GDM1 (cell line): ENCODE measurements around the gene FBXO7.
"Not testable (repeated sequence)": the region's sequence is repeated elsewhere in the genome, so short reads cannot be mapped to it uniquely, and the experiment has no call there.

ENCODE experiments used
- DNase-seq: peaks from one replicate; lab custom pipeline; 2025; lab: John Stamatoyannopoulos, UW

The FBXO7 gene

DNA sequence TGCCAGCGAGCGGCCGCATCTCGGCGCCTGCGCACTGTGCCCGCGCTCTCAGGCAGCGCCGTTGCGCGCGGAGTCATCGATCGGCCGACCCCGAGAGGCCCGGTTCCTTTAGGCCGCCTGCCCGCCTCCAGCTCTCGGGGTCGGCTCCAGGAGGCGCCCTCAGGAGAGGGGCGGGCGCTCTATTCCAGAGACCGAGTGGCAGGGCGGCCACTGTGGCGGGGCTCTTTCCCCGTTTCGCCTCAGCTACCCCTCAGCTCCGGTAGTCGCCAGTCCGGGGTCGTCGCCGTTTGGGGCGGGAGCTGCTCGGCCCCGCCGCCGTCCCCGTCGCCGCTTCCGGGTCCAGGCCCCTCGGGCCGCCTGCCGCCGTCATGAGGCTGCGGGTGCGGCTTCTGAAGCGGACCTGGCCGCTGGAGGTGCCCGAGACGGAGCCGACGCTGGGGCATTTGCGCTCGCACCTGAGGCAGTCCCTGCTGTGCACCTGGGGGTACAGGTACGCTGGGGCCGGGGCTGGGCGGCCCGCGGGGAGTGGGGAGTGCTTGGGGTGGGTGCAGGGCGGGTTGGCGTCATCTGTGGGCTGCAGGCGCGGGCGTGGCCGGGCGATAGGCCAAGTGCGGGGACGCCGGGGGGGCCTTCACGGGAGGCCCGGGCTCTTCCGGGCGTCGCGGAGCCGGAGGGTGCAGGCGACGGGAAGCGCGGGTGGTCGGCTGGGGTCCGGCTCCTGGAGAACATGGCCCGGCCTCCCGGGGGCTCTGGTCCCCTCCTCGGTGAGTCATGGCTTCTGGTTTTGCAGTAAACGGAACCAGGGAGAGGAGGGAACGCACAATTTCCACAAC lies at the start of gene FBXO7:
Gene FBXO7 (plus strand): TSS at position 177 of the 833 bp plus-strand sequence. CDS start 192 bp downstream, at position 369.
- peak; percentile 82 for DNase-seq

- DNase-seq: no peak
These were observed 47.7 kb upstream of the FBXO7 start for GRCh38 chr22:32426881-32427280.

- no peak for DNase-seq
These were observed 44.3 kb upstream of the FBXO7 start for GRCh38 chr22:32430352-32430751.

- DNase-seq: no peak
These were observed 30.5 kb upstream of the FBXO7 start for GRCh38 chr22:32444068-32444467.

GRCh38 chr22:32446321-32446720 lies 28.3 kb upstream of the FBXO7 start:
- DNase-seq: no peak

GRCh38 chr22:32448980-32449379 lies 25.6 kb upstream of the FBXO7 start:
- DNase-seq: no peak

DNA sequence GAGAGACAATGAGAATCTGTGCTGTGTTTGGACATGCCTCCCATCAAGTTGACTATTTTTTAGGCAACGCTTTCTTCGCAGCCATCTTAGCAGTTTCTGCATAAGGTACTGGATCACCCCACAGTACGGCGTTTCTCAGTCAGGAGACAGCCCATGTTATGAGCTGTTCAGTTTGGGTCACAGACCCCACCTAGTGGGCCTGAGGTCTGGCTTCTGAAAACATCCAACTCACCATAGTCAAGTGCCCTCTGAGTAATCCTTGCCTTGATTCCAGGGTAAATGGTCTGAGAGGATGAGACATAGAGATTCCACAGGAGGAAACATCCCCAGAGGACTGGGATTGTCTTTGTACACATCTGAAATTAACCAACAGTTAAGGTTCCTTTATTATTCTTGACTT lies 17.6 kb upstream of the FBXO7 start:
- DNase-seq: no peak

DNA sequence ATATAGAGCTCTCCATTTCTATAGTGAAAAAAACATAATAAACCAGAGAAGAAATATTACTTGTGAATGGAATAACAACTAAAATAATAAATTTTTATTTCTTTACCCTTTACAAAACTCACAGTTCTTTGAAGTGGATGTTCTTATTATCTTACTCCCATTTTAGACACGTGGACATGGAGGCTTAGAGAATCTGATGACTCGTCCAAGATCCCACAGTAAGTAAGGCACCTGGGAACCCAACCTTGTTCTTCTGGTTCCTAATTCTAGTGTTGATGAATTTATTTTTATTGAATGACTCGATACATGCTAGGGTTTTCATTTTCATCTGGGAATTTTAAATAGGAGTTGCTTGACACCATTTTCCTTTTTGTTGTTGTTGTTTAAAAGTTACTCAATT lies 12.2 kb upstream of the FBXO7 start:
- DNase-seq: no peak

DNA sequence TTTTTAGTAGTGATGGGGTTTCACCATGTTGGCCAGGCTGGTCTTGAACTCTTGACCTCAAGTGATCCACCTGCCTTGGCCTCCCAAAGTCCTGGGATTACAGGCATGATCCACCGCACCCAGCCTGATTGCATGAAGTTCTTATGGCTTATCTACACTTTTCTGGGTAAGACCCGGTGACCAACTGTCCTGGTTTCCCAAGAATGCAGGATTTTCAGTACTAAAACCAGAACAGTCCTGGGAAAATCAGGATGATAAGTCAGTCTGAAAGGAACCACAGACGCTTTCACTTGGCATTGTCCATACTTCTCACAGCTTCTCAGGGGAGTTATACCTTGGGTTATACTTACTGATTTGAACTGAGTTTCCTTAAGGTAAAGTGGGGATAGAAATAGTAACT lies 8.9 kb upstream of the FBXO7 start:
- no peak for DNase-seq

GRCh38 chr22:32466496-32466895 lies 8.1 kb upstream of the FBXO7 start:
- no peak for DNase-seq

DNA sequence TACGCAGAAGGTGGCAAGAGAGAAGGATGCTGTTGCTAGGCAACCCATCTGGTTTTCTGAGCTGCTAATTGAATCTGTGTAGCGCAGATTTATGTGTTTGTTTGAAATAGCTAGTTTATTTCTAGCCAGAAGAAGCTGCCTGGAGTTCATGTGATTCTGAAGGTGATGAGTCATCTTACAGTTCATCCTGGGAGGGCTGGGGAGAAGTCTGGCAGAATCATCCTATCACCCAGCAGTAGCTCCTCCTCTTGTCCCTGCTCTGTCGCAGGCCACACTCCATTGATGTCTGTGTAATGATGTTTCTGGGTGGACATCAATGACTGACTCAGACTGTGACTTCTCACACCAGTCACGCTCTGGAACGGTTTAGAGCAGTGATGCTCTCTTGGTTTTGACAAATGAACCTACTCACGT lies 4.8 kb upstream of the FBXO7 start:
- no peak for DNase-seq

DNA sequence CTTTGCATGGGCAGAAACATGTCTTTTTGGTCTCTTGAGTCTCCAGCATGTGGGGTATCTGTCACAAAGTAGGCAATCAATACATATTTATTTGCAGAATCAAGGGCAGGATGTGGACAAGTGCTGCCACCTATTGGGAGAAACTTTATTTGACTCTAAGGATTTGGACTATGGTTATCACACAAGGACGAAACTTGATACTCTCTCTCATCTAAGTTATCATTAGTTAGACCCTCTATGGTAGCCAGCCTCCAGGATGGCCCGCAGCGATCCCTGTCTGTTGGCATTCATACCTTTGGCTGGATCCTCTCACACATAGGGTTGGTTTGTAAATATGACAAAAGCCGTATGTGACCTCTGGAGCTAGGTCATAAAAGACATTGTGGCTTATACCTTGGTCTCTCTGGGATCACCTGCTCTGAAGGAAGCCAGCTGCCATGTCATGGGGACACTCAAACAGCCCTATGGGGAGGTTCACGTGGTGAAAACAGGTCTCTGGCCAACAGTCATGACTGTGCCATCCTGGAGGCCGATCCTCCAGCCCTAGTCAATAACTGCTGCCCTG lies 1.1 kb upstream of the FBXO7 start:
- peak; percentile 39 for DNase-seq

DNA sequence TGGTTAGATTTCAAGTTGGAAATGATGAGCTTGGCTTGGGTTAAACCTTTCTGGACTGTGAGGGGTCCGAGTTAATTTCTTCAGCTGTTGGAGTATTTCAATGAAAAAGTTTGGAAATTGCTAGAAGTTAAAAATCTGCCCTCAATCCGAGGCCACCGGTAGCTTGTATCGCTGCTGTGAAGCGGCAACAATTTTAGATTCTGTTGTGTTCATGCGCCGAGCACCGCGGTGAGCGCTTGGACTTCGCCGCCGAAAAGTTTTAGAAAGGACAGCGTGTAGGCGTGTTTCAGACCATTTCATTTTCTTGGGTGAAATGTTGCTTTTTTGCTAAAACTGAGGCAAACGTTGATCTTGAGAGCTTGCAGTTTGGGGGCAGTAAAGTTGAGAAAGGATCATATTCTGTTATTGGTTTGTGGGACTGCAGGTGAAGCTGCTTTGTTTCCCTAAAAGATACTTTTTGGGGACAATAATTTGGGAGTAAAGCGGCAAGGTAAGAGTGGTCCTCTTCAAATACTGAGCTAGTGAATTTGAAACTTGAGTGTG lies 928 bp downstream of the FBXO7 start:
- no peak for DNase-seq

DNA sequence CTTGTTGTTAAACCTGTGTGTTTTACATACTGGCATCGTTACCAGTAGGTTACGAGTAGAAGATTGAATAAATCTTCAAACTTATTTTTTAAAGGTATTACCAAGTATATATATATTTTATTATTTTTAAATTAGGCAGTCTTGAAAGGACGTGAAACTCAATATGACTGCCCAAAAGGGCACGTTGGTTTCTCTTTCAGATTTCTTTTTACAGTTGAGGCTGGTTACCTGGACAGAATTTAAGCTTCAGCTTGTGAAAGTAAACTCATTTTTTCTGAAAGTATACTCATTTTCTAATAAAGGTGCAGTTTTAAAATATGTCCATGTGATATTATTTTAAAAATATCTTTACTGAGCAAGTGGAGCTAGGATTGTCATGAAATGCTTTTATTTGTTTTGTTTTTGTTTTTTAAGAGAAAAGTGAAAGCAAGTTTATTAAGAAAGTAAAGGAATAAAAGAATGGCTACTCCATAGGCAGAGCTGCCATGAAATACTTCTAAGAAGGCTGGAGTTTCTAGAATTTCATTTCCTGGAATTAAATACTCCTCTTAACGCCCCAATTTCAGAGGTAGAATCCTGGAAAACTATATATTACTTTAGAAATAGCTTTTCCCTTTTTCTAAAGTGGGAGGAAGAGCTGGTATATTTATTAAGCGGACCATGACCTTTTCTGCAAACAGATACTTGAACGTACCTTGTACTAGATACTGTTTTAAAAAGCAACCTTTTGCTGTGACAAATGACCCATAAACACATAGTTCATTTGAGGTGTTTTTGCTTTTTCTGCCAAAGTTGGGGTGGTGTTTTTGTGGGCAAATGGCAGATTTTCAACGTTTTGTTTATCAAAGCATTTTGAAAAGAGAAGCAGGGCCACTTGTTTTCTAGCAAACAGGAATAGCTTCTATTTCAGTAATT lies 1.9 kb downstream of the FBXO7 start:
- no peak for DNase-seq

- no peak for DNase-seq
These were observed 3.0 kb downstream of the FBXO7 start for GRCh38 chr22:32477596-32477995.

- not testable (repeated sequence) for DNase-seq
These were observed 3.9 kb downstream of the FBXO7 start for GRCh38 chr22:32478552-32478951.

DNA sequence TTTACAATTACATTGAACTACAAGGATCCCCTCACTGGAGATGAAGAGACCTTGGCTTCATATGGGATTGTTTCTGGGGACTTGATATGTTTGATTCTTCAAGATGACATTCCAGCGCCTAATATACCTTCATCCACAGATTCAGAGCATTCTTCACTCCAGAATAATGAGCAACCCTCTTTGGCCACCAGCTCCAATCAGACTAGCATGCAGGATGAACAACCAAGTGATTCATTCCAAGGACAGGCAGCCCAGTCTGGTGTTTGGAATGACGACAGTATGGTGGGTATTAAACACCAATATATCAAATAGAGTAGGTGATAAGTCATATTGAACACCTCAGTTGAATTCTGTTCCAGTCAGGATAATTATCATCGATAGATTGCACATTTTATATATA lies 4.4 kb downstream of the FBXO7 start:
- no peak for DNase-seq

DNA sequence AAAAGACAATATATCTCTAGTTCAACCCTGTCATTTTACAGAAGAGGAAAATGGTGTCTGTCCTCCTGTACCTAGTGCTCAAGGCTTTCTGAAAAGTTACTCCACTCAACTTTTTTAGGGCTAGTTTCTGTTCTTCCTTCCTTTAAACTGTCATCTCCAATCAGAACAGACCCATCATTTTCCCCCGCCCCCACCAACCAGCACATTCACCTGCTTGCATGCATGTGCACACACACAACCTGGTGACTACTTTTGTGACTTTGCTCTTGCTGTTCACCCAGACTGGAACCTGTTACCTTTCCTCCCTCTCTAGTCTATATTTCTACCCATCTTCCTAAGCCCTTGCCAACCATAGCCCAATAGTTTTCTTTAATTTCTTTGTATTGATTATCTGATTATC lies 5.6 kb downstream of the FBXO7 start:
- DNase-seq: no peak

- DNase-seq: no peak
These were observed 8.1 kb downstream of the FBXO7 start for GRCh38 chr22:32482708-32483107.

- no peak for DNase-seq
These were observed 12.2 kb downstream of the FBXO7 start for GRCh38 chr22:32486656-32487390.

DNA sequence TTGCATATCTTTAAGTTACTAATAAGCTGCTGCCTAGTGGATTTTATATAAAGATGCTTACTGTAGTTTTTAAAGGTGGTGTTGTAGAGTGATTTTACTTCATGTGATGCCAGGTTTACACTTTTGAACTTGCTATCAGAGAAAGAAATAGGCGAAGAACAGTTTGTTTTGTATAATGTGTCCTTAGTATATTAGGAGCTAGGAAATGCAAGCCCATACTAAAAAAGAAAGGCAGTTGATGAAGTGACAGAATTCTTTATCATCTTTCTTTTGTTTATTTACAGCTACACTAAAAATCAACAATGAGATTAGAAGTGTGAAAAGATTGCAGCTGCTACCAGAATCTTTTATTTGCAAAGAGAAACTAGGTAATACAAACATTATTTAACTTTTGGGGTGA lies 12.8 kb downstream of the FBXO7 start:
- DNase-seq: no peak

DNA sequence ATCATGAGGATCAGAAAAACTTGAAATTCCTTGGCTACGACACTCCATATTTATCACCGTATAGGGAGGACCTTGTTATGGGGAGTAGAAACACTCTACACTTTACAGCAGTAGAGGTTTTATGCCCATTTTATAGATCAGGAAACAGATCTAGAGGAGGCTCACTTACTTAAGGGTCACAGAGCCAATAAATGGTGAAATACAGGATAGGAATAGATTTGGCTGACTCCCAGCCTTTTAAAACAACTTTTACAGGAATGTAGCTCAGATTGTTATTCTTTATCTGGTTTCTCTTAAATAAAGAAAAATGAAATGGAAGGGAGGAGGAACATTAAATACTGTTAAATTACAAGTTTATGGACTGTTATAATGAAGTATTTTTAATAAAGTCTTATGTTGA lies 14.8 kb downstream of the FBXO7 start:
- no peak for DNase-seq
